ENCODE measurements around the gene MALRD1.
"Not testable (repeated sequence)": the region's sequence is repeated elsewhere in the genome, so short reads cannot be mapped to it uniquely, and the experiment has no call there.

The MALRD1 gene

DNA sequence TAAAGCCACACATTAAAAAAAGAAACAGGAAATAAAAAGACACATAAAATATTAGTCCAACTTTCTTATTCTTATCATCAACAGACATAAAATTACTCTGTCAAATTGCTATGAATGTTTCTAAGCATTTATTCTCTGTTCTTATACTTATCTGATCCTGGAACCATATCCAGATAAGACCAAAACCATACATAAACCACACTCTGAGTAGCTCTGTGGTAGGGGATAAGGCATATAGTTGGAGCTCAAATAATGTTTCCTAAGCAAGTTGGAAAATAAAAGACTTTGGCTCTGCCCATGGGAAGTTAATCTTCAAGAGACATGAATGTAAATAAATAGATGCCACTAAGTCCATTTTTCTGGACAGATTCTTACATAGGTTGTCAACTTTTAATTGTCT is 664.6 kb downstream of the MALRD1 start:
- no peak for DNase-seq (ENCODE audit: low read depth)

DNA sequence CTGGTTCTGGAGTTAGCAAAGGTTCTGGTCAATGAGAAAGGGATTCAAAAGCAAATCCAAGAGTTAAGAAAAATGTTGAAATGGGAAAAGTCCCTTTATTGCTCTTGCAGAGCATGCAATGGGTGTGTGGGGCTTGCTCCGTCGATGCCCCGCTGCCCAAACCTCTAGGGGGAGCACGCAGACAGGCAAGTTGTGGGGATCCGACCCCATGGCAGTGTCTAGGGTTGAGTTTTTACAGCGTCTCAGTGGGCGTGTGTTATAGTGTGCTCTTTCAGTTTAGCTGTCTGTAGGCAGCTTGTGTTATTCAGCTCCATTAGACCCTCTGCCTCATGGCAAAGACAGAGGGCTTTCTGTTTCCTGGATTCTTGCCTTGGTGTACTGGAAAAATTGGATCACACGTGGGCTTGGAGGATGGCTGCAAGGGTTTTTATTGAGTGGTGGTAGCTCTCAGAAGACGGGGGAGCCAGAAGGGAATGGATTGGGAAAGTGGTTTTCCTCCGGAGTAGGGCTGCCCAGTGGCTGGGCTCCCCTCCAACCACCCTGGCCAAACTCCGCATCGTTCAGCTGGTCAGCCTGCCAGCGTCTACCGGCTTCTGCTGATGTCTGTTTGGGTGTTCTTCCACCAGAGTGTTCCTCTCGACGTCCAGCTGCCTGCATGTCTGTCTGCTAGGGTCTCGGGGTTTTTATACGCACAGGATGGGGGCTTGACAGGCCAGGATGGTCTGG is 665.4 kb downstream of the MALRD1 start:
- no peak for DNase-seq (ENCODE audit: low read depth)

DNA sequence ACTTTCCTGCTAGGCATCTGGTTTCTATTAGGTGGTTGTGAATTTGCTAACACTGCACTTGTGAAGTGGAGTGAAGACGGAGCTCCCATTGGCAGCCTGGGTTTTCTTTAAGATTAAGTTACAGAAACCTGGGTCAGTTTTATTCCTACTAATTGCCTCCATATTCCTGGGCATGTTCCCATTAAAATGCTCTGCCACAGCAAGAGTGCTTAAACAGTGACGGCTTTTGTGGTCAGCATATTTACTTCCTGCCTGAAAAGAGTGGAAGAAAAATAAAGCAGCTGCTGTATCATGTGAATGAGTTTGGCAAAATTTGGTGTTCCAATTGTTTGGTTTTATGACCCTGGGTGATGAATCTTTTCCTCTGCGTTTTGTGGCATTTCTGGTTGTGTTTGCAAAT is 670.7 kb downstream of the MALRD1 start:
- DNase-seq (ENCODE audit: low read depth), result no peak

DNA sequence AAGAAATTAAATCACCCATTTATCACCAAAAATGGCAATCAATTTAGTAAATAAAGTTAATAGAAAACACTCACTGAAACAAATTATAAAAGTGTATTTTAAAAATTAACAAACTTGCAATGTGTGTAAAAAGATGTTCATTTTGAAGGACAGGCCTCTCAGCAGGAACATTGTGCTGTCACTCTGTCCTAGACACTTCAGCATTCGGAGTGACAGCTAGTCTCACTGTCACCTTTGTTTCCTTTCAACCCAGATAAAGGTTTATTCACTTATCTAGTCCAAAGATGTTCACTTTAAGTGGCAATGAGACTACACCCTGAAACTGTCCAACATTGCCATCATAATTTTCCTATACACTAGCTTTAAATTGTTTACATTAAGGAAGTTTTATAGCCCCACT is 675.7 kb downstream of the MALRD1 start:
- DNase-seq (ENCODE audit: low read depth), result no peak

DNA sequence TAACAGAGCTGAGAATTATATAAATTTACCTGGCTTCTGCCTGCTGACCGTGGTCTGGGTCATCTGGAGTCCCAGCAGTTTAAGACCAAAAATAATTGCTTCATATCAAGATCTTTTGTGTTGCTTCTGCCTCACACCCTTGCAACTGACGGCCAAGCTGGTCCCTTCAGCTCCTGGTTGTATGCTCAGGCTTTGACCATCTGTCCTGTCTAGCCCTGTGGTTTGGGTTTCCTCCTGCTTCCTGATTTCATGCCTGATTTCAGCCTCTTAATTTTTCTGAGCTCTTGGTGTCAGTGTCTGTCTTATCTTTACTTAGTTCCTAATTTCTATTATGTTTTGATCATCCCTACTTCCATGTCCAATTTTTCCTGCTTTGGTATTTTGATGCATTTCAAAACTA is 679.8 kb downstream of the MALRD1 start:
- no peak for DNase-seq (ENCODE audit: low read depth)

DNA sequence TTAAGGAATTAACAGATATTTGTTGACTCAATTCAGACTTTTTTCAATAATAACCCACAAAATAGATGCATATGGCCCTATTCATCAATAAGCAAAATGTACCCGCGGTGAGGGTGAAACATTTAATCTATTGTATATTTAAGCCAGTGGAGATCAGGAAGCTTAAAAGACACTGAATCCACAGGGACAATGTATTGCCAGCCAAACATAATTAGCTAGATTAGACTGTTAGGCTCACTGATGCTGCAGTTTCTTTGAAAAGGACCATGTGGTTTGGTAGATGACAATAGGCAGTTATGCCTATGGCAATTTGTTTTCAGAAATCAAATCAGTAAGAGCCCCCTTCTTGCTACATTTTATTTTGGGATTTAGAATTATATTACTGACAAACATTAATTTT is 680.4 kb downstream of the MALRD1 start:
- no peak for DNase-seq (ENCODE audit: low read depth)

DNA sequence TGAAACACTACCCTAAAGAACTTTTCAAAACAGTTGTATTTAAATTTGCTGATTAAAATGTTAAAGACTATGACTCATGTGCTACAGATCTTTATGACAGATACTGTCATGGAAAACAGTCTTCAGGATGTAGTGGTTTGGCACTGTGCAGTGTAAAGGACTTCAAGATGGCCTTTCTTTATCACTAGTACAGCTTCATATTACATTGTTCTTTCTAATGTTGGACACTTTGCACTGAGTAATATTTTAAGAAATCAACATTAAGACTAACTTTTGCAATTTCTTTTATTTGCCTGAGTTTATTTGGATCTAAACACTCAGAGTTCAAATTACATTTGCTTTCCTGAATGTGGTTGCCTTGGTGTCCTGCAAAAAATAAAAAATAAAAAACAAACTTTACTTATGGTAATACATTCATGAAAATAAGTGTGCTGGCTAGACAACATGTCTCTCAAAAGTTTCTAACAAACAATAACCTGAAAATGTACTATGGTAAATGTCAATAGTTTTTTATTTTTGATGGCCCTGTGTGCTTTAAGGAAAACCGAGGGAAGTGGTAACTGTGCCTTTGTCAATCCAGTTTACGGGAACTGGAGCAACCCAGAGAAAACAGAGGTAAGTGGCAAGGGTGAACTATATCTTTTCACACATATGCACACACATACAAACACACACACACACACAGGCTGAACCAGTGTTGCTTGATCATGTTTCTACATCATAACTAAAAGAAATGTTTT is 681.7 kb downstream of the MALRD1 start:
- no peak for DNase-seq (ENCODE audit: low read depth)

DNA sequence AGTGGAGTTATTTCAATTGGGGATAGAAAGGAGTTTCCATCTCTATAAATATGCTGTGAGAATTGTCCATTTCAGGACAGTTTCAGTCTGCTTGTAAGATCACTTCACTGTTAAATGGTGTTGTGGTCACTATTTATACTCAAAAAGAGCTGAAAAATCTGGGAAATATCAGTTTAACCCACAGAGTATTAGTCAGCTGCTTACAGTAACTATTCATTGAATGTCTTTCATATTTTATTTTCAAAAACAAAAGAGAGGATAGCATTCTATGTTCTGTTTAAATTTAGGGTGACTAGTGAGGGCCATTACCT is 682.3 kb downstream of the MALRD1 start:
- no peak for DNase-seq (ENCODE audit: low read depth)

DNA sequence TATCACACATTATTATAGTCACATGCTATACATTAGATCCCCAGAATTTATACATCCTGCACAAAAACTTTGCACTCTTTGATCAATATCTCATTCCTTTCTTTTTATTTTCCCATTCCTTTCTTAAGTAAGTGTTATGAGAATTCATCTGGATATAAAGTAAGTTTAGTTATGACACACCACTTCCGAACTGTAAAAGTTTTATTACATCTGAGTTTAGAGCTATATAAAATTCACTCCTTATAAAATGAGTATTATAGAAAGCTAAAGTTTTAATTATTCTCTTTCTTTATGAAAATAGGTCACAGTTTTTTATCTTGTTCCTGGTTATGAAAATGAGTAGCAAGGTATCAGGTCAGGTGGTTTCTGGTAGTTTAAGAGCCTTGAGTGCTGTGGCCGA is 683.0 kb downstream of the MALRD1 start:
- no peak for DNase-seq (ENCODE audit: low read depth)

DNA sequence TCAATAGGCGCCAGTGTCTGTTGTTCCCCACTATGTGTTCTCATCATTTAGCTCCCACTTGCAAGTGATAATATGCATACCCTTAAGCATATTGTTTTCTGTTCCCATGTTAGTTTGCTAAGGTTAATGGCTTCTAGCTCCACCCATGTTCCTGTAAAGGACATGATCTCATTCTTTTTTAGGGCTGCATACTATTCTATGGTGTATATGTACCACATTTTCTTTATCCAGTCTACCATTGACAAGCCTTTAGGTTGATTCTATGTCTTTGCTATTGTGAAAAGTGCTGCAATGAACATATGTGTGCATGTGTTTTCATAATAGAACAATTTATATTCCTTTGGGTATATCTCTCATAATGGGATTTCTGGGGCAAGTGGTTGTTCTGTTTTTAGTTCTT is 689.8 kb downstream of the MALRD1 start:
- DNase-seq (ENCODE audit: low read depth), result no peak

DNA sequence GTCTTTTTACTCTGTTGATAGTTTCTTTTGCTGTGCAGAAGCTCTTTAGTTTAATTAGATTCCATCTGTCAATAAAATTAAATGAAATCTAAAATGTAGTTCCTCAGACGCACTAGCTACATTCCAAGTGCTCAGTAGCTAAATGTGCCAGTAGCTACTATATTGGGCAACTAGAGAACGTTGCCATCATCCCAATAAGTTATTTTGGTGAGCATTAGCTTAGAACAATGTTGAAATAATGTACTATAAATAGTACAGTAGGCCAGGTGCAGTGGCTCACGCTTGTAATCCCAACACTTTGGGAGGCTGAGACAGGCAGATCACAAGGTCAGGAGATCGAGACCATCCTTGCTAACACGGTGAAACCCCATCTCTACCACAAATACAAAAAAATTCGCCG is 690.6 kb downstream of the MALRD1 start:
- not testable (repeated sequence) for DNase-seq (ENCODE audit: low read depth)

DNA sequence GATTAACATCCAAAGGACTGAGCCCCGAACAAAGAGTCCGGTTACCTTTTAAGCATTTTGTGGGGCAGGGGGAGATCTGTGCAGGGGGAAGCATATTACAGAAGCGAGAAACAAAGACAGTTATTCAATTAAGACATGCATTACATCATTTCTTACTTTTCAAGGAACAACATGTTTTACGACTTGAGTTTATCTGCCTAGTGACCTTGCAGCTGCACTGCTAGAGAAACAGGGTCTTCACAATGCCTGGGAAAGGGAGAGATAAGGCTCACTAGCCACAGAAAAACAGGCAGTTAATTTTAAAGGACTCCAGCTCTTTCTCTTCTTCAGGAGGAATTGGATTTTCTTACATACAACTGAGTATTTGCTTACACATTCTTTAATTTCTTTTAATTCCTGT is 693.5 kb downstream of the MALRD1 start:
- not testable (repeated sequence) for DNase-seq (ENCODE audit: low read depth)

DNA sequence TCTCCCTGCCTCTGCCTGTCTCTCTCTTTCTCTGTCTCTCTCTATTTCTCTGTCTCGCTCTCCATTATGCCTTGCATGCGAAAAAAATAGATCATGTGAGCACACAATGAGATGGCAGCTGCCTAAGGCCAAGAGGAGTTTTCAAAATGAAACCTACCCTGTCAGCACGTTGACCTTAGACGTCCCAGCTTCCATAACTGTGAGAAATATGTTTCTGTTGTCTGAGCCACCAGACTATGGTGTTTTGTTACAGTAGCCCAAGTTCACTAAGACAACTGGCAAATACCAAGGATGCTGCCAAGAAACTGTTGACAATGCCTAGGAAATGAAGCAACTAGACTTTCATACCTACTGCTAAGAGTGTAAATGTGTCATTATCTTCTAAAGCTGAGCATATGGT is 697.1 kb downstream of the MALRD1 start:
- DNase-seq (ENCODE audit: low read depth), result no peak

DNA sequence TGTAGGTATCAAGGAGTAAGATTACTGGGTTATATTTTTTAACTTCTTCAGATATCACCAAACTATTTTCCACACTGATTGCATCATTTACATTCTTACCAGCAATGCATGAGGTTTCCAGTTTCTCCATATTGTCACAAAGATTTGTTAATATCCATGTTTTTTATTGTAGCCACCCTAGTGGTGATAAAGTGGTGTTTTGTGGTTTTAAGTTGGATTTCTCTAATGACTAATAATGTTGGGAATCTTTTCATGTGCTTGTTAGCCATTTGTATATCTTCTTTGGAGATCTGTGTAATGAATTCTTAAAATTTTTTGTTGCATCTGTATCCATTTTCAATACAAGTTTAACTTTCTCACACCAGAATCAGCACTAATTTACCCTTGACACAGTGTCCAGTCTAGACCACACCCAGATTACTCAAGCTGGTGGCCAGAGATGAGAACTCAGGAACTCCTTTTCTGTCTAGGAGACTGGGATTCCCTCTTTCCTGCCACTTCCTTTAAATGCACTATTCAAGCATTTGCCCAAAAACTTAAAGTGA is 700.7 kb downstream of the MALRD1 start:
- no peak for DNase-seq (ENCODE audit: low read depth)

DNA sequence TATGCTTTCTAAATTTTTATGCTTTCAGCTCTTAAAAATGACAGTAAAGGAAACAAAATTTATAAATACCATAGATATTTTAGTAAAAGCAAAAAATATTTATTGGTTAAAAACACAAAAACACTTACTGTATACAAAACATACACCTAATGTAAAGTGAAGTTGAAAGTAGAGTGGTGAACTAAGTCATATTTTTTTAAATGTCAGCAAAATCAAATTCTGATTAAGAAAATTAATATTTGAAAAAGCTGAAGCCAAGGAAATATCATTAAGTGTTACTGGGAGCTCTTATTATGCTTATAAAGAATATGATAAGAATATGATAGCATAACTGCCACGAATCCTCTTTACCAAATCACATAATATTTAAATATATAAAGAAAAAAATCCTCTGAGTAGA is 702.4 kb downstream of the MALRD1 start:
- DNase-seq (ENCODE audit: low read depth), result no peak

DNA sequence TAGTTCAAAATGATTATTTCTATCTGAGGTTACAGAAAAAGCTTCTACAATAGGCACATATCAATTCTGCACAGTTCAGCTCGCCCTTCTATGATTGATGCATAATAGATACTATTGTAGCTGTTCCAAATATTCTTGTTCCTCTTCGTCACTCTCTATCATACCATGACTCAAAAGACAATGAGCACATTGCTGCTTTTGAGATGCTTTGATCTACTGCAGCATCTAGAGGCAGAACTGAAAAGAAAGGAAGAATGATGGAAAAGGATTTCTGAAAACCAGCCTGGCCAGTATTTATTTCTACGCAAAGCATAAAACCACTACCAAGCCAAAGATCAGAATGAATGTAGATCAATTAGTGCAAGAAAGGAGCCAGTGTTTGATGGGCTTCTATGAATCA is 708.3 kb downstream of the MALRD1 start:
- DNase-seq (ENCODE audit: low read depth), result no peak

DNA sequence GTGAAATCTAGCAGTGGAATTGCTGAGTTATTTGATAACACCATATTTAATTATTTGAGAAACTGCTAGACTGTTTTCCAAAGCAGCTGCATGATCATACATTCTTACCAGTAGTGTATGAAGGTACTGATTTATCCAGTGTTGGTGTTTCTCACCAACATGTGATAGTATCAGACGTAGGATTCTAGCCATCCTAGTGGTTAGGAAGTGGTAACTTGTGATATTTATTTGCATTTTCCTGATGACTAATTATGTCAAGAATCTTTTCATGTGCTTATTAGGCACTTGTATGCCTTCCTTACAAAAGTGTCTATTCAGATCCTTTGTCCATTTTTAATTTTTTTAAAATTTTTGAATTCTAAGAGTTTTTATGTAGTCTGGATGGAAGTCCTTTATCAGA is 713.4 kb downstream of the MALRD1 start:
- DNase-seq (ENCODE audit: low read depth), result no peak

DNA sequence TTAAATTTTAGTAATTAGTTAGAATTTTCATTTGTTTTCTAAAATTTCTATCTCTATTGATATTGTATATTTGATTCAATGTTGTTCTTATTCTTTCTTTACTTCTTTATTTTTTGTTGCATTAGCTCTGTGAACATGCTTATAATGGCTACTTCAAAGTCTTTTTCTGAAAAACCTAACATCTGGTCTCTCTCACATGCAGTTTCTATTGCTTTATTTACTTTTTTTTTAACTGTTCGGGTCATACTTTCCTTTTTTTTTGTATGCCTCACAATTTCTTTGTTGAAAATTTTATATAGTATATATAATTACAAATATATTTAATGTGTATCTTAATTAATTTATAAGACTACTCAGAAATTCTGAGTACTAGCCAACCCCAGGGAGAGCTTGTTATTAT is 715.5 kb downstream of the MALRD1 start:
- no peak for DNase-seq (ENCODE audit: low read depth)

DNA sequence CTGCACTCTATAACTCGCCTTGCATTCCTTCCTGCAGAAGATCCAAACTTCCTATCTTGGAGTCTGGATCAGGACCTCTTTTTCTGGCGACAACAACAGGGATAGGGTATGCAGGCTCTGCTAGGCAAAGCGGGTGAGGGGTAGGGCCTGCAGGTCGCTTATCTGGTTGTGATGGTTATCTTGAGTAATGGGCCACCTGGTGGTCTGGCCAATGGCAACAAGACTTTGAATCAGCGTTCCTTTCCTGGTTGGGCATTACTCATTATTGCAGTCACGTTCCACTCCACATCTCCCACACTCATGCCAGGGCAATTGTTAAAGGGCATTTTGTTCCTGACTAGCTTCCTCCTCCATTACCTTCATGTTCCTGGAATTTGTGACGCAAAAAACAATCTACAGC is 719.3 kb downstream of the MALRD1 start:
- no peak for DNase-seq (ENCODE audit: low read depth)

DNA sequence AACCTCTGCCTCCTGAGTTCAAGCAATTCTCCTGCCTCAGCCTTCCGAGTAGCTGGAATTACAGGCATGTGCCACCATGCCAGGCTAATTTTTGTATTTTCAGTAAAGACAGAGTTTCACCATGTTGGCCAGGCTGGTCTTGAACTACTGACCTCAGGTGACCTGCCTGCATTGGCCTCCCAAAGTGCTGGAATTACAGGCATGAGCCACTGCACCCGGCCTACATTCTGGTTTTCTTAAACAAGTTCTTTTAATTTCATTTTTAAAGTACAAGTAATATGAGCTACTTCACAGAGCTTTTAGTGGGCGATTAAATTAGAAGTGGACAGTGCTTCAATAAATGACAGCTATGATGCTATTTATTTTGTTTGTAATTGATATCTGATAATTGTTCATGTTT is 721.2 kb downstream of the MALRD1 start:
- DNase-seq (ENCODE audit: low read depth), result not testable (repeated sequence)

DNA sequence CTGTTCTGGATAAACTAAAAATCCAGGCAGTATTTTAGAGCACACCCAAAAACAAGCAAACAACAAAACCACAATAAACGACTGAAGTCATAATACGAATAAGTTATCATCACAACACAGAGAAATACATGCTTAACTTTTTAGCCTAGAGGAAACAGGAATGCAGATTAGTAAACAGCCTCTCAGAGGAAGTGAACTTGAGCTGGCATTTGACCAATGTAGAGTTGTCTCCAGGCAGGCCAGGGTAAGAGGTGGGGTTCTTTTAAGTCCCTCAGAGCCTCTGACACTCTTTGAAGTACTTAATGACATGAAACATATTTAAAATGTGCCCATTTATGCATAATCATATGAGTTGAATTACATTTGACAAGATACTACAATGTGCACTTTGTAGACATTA is 724.4 kb downstream of the MALRD1 start:
- DNase-seq (ENCODE audit: low read depth), result no peak

DNA sequence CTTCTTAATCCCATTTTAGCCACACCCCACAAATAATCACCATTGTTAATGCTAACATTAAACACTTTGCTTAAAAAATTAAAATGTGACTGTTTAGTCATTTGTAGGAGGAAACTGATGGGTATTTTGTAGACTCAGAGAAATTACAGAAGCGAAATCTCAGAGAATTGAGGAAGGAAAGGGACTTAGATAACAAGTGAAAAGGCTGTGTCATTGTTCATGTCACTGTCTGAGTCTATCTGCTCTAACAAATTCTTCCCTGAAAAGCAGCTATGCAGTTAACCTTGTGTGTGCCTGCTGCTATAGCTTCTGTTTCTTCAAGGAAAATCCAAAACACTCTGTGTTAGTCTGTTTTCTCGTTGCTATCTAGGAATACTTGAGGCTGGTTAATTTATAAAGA is 726.7 kb downstream of the MALRD1 start:
- DNase-seq (ENCODE audit: low read depth), result no peak

DNA sequence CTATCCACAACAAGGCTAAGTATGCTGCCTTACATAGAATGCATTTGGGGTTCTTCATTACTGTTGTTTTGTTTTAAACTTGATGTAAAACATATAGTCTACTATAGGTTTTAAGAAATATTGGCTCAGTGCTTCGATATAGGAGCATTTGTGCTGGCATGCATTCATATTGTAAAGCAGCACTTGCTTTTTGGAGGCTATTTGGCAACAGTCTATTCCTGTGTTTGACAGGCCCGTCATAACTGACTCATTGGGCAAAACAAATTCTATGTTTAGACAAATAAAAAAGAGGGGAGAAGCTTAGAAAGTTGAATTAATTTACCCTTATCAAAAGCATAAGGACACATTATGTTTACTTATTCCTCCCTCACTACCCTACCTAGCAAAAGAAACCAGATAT is 729.2 kb downstream of the MALRD1 start:
- DNase-seq (ENCODE audit: low read depth), result no peak

DNA sequence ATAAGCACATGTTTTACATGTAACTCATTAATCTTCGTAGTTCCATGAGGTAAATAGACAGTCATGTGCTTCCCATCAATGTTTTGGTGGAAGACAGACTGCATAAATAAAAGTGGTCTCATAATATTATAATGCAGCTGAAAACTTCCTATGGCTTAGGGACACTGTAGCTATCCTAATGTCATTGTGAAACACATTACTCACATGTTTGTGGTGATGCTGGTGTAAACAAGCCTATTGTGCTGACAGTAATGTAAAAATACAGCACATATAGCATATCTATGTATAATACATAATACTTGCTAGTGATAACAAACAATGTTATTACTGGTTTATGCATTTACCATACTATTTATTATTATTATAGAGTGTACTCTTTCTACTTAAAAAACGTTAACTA is 730.4 kb downstream of the MALRD1 start:
- no peak for DNase-seq (ENCODE audit: low read depth)

Data from activated T-helper 1 cell treated with Interleukin-2 at 50 U/mL for 16 hours (primary cell).